Stromal cell of bone marrow (primary cell): ENCODE results near the gene DAAM1.

Experiments used
- DNase-seq: peaks from one replicate; pipeline ENCODE4 v3.0.0-alpha.2; 2012; ENCODE audit warnings: low read depth

DAAM1 gene

DNA sequence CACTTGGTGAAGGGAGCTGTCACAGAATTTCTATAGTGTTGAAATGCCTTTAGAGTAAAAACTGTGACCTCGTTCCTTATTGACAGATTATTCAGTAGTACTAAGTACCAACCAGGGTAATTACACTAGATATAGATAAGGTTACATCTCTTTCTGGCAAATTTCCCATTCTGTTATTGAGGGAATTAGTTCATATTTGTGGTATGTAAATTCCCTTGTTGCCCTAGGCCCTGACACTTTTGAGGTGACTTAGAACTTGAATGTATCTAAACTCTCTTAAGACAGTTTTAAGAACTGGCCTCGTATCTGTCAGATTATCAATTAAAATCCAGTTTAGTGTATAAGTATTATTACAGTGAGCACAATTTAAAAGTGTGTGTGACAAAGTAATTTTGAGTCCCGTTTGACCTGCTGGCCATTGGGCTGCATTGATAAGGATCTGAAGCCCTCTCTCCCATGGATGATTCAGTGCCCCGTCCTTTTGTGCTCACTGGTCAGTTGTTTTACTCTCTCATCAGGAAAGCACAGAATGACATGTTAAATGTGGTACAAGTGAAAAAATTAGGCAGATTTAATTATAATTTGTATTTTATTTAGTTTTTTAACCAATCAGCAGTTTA lies 153.5 kb downstream of the DAAM1 start:
- DNase-seq: no peak

GRCh38 chr14:59342516-59343484 lies 154.3 kb downstream of the DAAM1 start:
- no peak for DNase-seq

DNA sequence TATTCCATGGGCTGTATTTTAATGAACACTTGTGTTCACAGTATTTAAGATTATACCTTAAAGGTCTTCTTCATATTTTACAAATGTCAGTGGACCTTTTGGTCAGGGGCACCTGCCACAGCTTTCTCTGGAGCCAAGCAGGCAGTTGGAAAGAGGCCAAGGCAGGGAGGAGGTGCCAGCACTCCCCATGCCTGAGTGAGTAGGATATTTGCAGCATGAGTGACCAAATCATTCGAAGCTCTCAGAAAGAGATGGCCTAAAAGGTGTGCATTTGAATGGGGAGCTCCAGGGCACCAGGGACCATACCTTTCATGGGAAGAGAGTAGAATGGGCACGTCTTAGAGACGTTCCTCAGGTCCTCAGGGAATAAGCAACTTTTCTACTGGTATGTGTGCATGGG lies 155.1 kb downstream of the DAAM1 start:
- no peak for DNase-seq

DNA sequence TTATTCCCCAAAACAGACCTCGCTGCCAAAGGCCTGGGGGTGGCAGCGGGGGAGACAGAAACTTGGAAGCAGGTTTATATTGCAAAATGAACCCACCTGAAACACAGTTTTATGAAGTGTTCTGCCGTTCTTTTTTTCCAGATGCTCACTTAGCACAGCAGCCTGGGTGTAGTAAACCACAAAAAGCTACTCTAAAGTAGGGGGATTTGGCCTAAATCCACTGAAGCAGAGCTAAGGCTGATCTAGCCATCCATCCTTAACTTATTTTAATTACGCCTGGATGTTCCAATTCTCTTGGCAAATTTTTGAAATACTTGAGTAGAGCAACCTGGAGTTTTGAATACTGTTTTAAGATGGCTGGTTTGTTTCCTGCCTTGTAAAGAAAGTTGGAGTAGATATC lies 155.5 kb downstream of the DAAM1 start:
- DNase-seq: no peak

GRCh38 chr14:59344691-59345455 lies 156.4 kb downstream of the DAAM1 start:
- DNase-seq: no peak

DNA sequence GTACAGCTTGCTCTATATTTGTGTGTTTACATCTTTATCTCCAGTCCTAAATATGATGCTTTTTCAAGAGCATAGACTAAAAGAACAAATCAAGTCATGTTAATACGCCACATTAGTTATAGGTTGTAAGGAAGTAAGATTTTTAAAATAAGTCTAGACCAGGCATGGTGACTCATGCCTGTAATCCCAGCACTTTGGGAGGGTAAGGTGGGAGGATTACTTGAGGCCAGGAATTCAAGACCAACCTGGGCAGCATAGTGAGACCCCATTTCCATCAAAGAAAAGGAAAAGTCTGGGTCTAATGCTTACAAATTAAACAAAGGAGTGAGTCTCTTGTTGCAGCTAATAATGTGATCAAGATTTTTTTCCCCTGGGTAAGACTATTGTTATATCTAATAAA lies 157.9 kb downstream of the DAAM1 start:
- DNase-seq: no peak

DNA sequence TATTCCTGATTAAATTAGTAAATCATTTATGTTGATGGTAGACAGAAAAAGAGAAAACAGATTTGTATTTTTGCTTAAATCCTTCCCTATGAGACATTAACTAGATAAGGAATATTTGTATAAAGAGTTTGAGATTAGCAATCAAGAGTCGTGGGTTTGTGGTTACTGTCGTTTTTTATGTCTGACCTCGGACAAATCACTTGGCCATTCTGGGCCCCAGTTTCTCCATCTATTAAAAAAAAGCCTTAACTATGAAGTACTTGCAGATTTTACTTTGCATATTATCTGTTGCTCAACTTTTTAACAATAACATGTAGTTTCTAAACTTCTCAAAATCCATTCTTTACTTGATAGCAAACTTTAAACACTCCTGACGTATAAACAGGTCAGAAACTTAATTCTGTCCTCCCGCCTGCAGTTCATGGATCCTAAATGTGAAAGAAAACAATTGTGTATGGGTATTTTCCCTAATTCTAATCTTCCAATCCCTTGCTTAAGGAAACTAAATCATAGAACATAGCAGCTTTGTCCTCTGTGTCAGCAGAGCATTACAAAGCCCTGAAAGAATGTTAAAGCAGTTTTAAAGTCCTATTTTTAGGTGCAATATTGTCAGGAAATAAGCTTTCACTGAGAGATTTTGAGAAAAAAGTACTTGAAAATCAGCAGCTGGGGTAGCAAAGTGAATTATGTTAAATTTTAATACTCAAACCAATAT lies 158.5 kb downstream of the DAAM1 start:
- DNase-seq: no peak

- DNase-seq: no peak
Measured at GRCh38 chr14:59347511-59347900, 159.0 kb downstream of the DAAM1 start.

DNA sequence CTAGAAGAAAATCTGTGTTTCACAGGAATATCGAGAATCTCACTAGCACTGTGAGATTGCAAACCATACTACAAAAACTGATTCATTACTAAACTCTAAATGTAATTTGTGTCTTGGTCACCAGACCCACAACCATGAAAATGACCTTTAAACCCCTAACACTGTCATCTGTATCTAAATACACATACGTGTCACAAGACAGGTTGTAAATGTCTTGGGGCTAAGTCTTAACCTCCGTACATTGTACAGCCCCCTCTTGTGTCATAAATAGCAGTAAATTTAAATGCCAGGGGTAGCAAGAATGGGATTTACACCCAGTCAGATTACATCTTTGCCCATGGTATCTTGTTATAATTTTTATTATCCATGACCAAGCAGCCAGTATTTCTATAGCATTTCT lies 159.4 kb downstream of the DAAM1 start:
- no peak for DNase-seq

DNA sequence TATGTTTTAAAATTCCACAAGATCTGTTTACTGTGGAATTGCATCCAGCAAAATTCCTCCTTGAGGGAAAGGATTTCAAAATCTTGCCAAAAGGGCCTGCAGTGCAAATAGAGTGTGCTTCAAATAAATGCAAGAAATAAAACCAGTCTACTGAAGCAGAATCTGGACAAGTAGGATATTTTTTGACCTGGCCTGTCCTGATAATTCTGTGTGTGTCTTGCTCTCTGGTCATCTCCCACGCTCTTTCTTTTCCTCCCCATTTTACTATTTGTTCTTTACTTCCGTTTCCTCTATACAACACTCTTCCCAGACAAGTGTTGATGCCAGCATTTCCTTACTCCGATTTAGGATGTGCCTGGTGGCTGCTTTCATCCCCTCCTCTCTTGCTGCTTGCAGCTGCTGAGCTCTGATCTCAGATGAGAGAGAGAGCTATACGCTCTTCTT lies 160.8 kb downstream of the DAAM1 start:
- no peak for DNase-seq

GRCh38 chr14:59352961-59353360 lies 164.5 kb downstream of the DAAM1 start:
- DNase-seq: no peak

- DNase-seq: peak; percentile 48
Measured at GRCh38 chr14:59354666-59355065, 166.2 kb downstream of the DAAM1 start.

- DNase-seq: no peak
Measured at GRCh38 chr14:59355091-59355490, 166.6 kb downstream of the DAAM1 start.

- DNase-seq: no peak
Measured at GRCh38 chr14:59356312-59356711, 167.8 kb downstream of the DAAM1 start.

DNA sequence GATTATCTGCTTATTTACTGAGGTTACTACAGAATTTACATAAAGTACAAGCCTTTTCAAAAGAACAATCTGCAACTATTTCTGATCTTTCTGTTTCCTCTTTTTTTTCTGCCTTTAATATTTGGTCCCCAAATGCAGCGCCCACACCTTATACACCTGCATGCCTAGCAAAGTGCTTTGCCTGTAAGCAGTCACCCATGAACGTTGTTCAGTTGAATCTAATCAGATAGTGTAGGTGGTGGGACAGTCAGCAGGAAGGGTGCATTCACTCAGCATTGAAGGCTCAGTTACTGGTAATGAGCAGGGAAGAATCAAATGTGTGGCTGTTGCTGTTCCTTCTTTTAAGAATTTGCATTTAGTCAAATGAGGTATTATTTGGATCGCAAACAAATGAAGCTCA lies 168.3 kb downstream of the DAAM1 start:
- no peak for DNase-seq

- DNase-seq: peak; percentile 40
Measured at GRCh38 chr14:59358102-59358501, 169.6 kb downstream of the DAAM1 start.

DNA sequence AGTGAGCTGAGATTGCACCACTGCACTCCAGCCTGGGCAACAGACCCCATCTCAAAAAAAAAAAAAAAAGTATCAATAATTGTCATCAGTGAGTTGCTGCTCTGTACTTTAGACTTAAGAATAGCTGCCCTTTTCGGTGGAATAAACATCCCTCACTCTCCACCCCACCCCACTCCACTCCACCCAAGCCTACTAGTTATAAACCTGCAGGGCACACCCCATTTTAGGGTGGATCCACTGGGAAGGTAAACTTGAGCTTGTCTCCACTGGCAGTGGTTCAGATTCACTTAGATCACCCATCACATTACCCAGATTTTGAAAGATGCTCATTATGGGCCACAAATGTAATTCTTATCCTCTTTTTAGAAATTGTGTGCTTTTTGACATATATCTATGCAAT lies 170.3 kb downstream of the DAAM1 start:
- no peak for DNase-seq

- DNase-seq: no peak
Measured at GRCh38 chr14:59359431-59360124, 171.1 kb downstream of the DAAM1 start.

GRCh38 chr14:59360233-59360632 lies 171.8 kb downstream of the DAAM1 start:
- DNase-seq: no peak

GRCh38 chr14:59360923-59361794 lies 172.7 kb downstream of the DAAM1 start:
- DNase-seq: no peak
